Kidney capillary endothelial cell (primary cell): ENCODE results near the gene PRUNE2.

Experiments
- DNase-seq: peaks from one replicate; pipeline ENCODE4 v3.0.0-alpha.2; 2018; ENCODE audit warnings: low spot score

PRUNE2 gene

DNA sequence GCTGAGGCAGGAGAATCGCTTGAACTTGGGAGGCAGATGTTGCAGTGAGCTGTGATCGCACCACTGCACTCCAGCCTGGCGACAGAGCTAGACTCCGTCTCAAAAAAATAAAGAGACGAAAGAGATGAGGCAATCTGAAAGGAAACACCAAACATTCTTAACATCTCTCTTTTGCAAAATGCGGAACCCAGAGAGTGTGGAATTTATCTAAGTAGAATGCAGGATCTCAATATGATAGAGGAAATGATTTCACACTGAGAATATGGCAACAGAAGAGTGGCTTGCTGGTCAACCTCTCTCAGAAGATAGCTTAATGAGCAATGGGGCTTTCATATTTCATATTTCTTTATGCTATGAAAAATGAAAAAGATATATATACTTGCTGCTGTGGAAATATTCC lies 175.1 kb downstream of the PRUNE2 start:
- no peak for DNase-seq

DNA sequence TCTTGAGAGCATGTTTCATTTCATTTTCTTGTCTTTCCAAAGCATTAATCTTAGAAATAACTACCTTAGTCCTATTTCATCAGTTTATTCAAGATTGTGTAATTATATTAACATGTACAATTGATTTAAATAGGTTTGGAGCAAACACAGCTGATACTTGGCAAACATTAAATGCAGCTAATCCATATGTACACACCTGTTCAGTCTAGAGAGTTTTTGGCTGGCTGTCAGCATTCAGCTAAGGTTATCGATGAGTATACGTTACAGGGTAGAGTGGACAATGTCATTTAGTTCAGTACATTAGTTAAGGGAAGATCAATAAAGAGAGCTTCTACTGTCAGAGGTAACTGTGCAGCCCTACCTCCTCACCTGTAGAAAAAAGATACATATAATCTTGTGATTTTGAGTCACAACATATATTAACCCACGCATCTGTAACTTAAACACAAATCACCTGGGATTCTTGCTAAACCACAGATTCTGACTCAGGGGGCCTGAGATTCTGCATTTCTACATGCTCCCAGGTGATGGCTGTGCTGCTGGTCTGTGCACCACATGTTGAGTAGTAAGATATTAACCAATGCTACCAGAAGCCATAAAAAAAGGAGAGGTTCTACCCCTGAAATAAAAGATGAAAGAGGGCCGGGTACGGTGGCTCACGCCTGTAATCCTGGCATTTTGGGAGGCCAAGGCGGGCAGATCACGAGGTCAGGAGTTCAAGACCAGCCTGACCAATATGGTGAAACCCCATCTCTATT lies 175.8 kb downstream of the PRUNE2 start:
- DNase-seq, result no peak

DNA sequence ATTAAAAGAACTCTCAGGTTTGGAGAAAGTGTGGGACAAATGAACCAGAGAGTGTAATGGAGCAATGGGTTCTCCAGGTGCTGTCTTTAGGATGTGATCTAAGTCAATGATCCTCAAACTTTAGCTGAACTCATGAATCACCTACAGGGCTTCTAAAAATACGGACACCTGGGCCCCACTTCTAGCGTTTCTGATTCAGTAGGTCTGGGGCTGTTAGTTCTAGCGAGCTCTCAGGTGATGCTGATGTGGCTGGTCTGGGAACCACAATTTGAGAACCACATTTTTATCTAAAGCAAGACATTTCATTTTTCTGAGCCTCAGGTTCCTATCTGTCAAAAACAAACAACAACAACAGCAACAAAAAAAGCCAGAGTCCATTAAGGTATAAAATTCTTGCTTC lies 176.8 kb downstream of the PRUNE2 start:
- no peak for DNase-seq

- no peak for DNase-seq
Observed at GRCh38 chr9:76725885-76726284, 180.0 kb downstream of the PRUNE2 start.

GRCh38 chr9:76725011-76725546 lies 180.8 kb downstream of the PRUNE2 start:
- no peak for DNase-seq

GRCh38 chr9:76720245-76720644 lies 185.7 kb downstream of the PRUNE2 start:
- no peak for DNase-seq

DNA sequence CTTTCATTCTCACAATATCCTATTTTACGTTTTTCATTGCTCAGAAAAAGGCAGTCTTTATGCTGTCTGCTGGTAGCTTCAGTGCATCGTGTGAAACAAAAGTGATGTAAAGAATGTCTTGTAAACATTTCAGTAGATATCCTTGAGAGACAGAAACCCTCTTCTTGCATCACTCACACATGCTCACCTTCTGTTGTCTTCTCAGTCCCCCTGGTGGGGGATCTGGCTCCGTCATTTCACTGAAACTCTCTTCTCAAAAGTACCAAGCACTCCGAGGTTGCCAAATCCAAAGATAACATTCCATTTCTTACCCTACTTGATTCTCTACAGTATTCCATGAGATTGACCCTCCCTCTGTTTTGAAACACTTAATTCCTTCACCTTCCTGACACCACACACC lies 187.7 kb downstream of the PRUNE2 start:
- no peak for DNase-seq

DNA sequence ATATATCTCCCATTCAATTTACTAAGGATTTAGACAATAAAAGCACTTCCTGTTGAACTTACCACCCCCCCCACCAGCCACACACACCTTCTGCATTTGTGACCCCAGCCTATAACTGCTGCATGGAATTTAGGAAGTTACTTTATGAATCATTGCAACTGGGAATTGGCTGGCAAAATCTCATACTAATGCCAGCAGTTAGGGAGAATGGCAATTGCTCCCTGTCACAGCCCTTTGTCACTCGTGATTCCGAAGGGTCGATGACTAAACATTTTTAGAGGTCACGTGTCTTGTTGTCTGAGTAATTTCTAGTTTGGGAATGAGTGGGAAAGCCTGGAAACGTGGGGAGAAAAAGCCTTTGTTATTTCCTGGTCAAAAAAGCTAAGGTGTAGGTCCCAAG lies 188.3 kb downstream of the PRUNE2 start:
- DNase-seq, result peak; percentile 91

- no peak for DNase-seq
Observed at GRCh38 chr9:76717176-76717575, 188.7 kb downstream of the PRUNE2 start.

- no peak for DNase-seq
Observed at GRCh38 chr9:76716085-76716672, 189.7 kb downstream of the PRUNE2 start.

DNA sequence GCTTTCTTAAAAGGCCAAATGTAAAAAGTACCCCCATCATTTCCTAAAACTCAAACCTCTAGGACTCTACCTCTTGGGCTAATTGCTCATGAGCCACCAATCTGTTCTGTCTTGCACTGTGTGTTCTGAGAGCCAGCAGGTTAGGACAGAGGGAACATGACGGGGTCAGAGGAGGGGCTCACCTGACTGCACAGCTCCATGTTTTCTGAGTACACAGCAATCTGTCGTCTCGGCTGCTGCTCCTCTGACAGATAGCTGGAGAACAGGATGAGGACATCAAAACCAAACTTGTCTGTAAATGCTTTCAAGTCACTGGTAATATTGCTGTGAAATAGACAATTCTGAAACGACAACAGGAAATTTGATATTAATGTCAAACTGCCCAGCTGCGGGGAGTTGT lies 192.5 kb downstream of the PRUNE2 start:
- DNase-seq, result no peak

DNA sequence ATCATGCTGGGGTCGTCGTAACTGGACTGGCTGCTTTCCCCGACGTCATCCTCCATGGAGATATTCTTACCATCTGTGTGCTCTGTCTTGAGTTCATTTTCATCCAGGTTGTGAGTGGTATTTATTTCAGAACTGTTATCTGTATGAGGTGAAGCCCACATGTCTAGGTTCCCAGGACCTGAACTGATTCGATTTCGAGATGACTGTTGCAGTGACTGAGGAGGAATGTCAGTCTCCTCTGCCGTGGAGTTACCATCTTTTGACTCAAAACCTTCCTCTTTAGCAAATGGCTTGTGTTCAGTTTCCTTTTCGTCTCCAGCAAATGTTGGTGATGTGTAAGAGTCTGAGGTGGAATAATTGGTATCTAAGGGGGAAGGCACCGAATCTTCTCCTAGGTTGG lies 196.9 kb downstream of the PRUNE2 start:
- DNase-seq, result no peak

- DNase-seq, result no peak
Observed at GRCh38 chr9:76707510-76707909, 198.4 kb downstream of the PRUNE2 start.

- DNase-seq, result peak; percentile 89
Observed at GRCh38 chr9:76704593-76705204, 201.2 kb downstream of the PRUNE2 start.

GRCh38 chr9:76703270-76703669 lies 202.6 kb downstream of the PRUNE2 start:
- DNase-seq, result peak; percentile 64

GRCh38 chr9:76701441-76702039 lies 204.4 kb downstream of the PRUNE2 start:
- no peak for DNase-seq

- DNase-seq, result no peak
Observed at GRCh38 chr9:76700916-76701315, 205.0 kb downstream of the PRUNE2 start.

DNA sequence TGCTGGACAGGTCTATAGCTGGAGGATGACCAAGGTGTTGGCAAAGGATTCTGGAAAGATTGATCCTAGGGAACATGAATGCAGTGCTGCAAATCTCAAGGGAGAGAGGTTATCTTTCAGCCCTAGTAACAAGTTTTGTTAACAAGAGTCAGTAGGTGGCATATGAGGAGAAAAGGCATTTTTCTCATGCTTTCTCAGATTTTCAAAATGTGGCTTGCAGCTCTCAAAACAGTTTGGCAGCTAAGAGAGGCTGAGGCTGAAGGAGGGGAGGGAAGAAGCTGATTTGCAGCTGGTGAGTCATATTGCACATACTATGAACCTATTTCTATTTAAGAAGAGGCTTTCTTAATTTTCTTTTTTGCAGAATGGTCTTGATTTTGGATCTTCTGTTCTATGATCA lies 205.9 kb downstream of the PRUNE2 start:
- no peak for DNase-seq

DNA sequence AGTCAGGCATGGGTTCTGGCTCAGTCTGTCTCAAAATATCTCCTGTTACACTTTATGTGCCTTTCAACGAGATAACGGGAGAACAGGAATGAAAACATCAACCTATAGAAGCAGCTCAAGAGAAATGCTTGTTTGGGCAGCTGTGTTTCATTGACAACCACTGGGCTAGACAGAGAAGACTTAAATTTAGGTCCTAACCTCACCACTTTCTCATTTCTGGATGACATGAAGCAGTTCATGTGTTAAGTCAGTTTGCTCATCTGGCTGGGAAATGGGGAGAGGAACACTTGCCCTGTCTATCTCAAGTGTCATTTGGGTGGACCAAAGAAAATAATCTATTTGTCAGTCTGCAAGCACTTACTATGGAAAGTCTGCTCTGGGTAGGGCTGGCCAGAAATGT lies 208.4 kb downstream of the PRUNE2 start:
- no peak for DNase-seq

DNA sequence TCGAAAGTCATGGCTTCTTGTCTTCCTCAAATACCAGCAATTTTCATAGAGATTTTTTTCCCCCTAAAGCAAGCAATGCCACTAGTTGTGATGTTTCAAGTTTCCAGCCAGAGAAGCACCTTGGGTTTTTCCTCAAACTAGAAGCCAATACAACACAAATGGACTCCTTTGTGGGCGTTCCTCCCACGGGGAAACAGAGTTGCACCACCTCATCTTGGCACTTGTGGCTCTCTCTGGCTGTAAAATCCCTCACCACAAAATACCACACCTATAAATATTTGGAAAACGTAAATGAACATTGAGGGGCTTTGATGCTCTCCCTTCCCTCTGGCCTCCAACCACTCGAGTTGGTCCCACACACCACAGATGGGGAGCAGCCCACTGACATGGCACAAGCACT lies 208.8 kb downstream of the PRUNE2 start:
- no peak for DNase-seq

GRCh38 chr9:76693912-76694311 lies 212.0 kb downstream of the PRUNE2 start:
- DNase-seq, result no peak

DNA sequence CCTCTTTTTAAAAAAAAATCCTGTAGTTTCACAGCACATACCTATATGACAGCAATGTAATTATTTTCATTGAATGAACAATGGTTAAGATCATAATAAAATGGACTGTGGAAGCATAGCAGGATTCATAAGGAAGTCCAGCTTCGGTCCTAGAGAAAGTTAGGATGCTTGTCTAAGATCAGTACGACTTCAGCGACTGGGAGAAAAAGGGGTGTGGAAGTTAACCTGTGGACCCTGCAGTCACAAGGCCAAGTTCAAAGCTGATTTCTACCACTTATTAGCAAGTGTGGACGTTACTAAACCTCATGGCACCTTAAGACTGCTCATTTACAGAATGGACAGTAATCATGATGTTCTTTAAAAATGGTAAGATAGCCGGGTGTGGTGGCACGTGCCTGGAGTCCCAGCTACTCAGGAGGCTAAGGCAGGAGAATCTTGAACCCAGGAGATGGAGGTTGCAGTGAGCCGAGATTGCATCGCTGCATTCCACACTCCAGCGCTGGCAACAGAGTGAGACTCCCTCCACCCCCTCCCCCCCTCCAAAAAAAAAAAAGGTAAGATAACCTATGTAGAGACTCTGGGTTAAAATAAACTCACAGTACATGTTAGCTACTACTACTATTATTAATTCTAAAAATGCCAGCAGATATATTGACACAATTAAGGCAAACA lies 213.3 kb downstream of the PRUNE2 start:
- DNase-seq, result no peak
